ENCODE results near the gene GRAP. TPM values are rescaled to one million over a fixed set of nuclear protein-coding genes. Genes with fewer than 3 reads are reported as not detected.
"Not testable (repeated sequence)": the region's sequence is repeated elsewhere in the genome, so short reads cannot be mapped to it uniquely, and the experiment has no call there.

GRAP gene
- total and polyA plus RNA-seq, 10 of the 15 experiments (the other 5 are each of a cell fraction or from before 2014, with no cell fraction given) = 0.58 to 78.3 (median 36.6) TPM

- H2AFZ ChIP-seq (ENCODE audit: control insufficient read depth, low read depth, low read length); in situ Hi-C loops (cut with MboI); CTCF ChIA-PET; DNase-seq (ENCODE audit: low read depth, low spot score); H3K4me1 ChIP-seq (ENCODE audit: control insufficient read depth, insufficient read depth, low read length); H3K9ac ChIP-seq (ENCODE audit: control insufficient read depth, insufficient read depth, low read length); SMC1A ChIA-PET (ENCODE audit: uncharacterized antibody, unreplicated experiment); POLR2A ChIA-PET; H3K4me2 ChIP-seq (ENCODE audit: control insufficient read depth, insufficient read depth); RAD21 ChIA-PET (ENCODE audit: unreplicated experiment); H4K20me1 ChIP-seq (ENCODE audit: control insufficient read depth, insufficient read depth); intact Hi-C loops (cut with micrococcal nuclease; ENCODE audit: unreplicated experiment); ATAC-seq; H3K4me3 ChIP-seq; H3K9me3 ChIP-seq (replicated peaks; ENCODE audit: control insufficient read depth, insufficient read depth, low read length); H3K36me3 ChIP-seq (ENCODE audit: control insufficient read depth in 2 of 2, insufficient read depth in 2 of 2, low read length in 1 of 2); H3K27me3 ChIP-seq (replicated peaks in 1 of 2; ENCODE audit: control insufficient read depth in 2 of 2, insufficient read depth in 2 of 2, low read length in 1 of 2); H3K79me2 ChIP-seq (ENCODE audit: control insufficient read depth, insufficient read depth, low read length): not testable (repeated sequence)
- peak overlapping the region; percentile 61 for H3K27ac ChIP-seq (ENCODE audit: control insufficient read depth, insufficient read depth)
- WGBS (ENCODE audit: insufficient coverage, insufficient replicate concordance, low lambda C conversion rate, missing lambda C conversion rate) = no CpG with 5 or more reads among the region's 6 CpGs
- TSS peak; percentile 75 for BruUV-seq (replicated peaks)
- FAIRE-seq = peak; percentile 83
Measured at GRCh38 chr17:19037547-19037946, 9.2 kb downstream of the GRAP start.

- intact Hi-C loops (cut with micrococcal nuclease; ENCODE audit: unreplicated experiment); BruUV-seq (replicated peaks): not testable (repeated sequence)
Measured at GRCh38 chr17:19036186-19036585, 10.6 kb downstream of the GRAP start.

GRCh38 chr17:19032377-19032988 is 14.3 kb downstream of the GRAP start:
- H3K36me3 ChIP-seq (ENCODE audit: control insufficient read depth in 2 of 2, insufficient read depth in 2 of 2, low read length in 1 of 2); POLR2A ChIA-PET; BruUV-seq (replicated peaks); SMC1A ChIA-PET (ENCODE audit: uncharacterized antibody, unreplicated experiment); H3K4me1 ChIP-seq (ENCODE audit: control insufficient read depth, insufficient read depth, low read length); H3K27me3 ChIP-seq (replicated peaks in 1 of 2; ENCODE audit: control insufficient read depth in 2 of 2, insufficient read depth in 2 of 2, low read length in 1 of 2); H2AFZ ChIP-seq (ENCODE audit: control insufficient read depth, low read depth, low read length); in situ Hi-C loops (cut with MboI); DNase-seq (ENCODE audit: low read depth, low spot score); H3K9ac ChIP-seq (ENCODE audit: control insufficient read depth, insufficient read depth, low read length); H4K20me1 ChIP-seq (ENCODE audit: control insufficient read depth, insufficient read depth); H3K9me3 ChIP-seq (replicated peaks; ENCODE audit: control insufficient read depth, insufficient read depth, low read length); H3K27ac ChIP-seq (ENCODE audit: control insufficient read depth, insufficient read depth); H3K79me2 ChIP-seq (ENCODE audit: control insufficient read depth, insufficient read depth, low read length); H3K4me2 ChIP-seq (ENCODE audit: control insufficient read depth, insufficient read depth); H3K4me3 ChIP-seq; RAD21 ChIA-PET (ENCODE audit: unreplicated experiment); CTCF ChIA-PET; intact Hi-C loops (cut with micrococcal nuclease; ENCODE audit: unreplicated experiment): not testable (repeated sequence)
- FAIRE-seq = peak; percentile 87
- peak; percentile 78 for ATAC-seq
- WGBS (ENCODE audit: insufficient coverage, insufficient replicate concordance, low lambda C conversion rate, missing lambda C conversion rate) = no CpG with 5 or more reads among the region's 24 CpGs

More at GRCh38 chr17:19036186-19036585, 10.6 kb downstream of the GRAP start:
- H4K20me1 ChIP-seq (ENCODE audit: control insufficient read depth, insufficient read depth); POLR2A ChIA-PET; DNase-seq (ENCODE audit: low read depth, low spot score); H3K4me2 ChIP-seq (ENCODE audit: control insufficient read depth, insufficient read depth); H3K36me3 ChIP-seq (ENCODE audit: control insufficient read depth in 2 of 2, insufficient read depth in 2 of 2, low read length in 1 of 2); H2AFZ ChIP-seq (ENCODE audit: control insufficient read depth, low read depth, low read length); H3K4me3 ChIP-seq; in situ Hi-C loops (cut with MboI); SMC1A ChIA-PET (ENCODE audit: uncharacterized antibody, unreplicated experiment); H3K79me2 ChIP-seq (ENCODE audit: control insufficient read depth, insufficient read depth, low read length); H3K27me3 ChIP-seq (replicated peaks in 1 of 2; ENCODE audit: control insufficient read depth in 2 of 2, insufficient read depth in 2 of 2, low read length in 1 of 2); CTCF ChIA-PET; RAD21 ChIA-PET (ENCODE audit: unreplicated experiment); H3K9ac ChIP-seq (ENCODE audit: control insufficient read depth, insufficient read depth, low read length); H3K4me1 ChIP-seq (ENCODE audit: control insufficient read depth, insufficient read depth, low read length); H3K9me3 ChIP-seq (replicated peaks; ENCODE audit: control insufficient read depth, insufficient read depth, low read length); H3K27ac ChIP-seq (ENCODE audit: control insufficient read depth, insufficient read depth): not testable (repeated sequence)
- FAIRE-seq (peak; percentile 84), ATAC-seq (peak; percentile 55)
- WGBS (ENCODE audit: insufficient coverage, insufficient replicate concordance, low lambda C conversion rate, missing lambda C conversion rate) = no CpG with 5 or more reads among the region's 6 CpGs
